ENCODE data around the gene BAG3.

GRCh38 chr10:119669975-119670640 is 18.9 kb downstream of the BAG3 start:
- TF ChIP-seq, protein P1, sequence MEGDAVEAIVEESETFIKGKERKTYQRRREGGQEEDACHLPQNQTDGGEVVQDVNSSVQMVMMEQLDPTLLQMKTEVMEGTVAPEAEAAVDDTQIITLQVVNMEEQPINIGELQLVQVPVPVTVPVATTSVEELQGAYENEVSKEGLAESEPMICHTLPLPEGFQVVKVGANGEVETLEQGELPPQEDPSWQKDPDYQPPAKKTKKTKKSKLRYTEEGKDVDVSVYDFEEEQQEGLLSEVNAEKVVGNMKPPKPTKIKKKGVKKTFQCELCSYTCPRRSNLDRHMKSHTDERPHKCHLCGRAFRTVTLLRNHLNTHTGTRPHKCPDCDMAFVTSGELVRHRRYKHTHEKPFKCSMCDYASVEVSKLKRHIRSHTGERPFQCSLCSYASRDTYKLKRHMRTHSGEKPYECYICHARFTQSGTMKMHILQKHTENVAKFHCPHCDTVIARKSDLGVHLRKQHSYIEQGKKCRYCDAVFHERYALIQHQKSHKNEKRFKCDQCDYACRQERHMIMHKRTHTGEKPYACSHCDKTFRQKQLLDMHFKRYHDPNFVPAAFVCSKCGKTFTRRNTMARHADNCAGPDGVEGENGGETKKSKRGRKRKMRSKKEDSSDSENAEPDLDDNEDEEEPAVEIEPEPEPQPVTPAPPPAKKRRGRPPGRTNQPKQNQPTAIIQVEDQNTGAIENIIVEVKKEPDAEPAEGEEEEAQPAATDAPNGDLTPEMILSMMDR (IDR thresholded peaks at IDR 0.05) = no peak
- TF ChIP-seq POLR2A (IDR thresholded peaks at IDR 0.05) (no peak), POLR2AphosphoS5 (IDR thresholded peaks at IDR 0.05) (no peak)

All from upper lobe of left lung (tissue), 4 donors.